ENCODE data around the gene LPAR1. TPM values are rescaled to one million over a fixed set of nuclear protein-coding genes. Genes with fewer than 3 reads are reported as not detected.
"Not testable (repeated sequence)": the region's sequence is repeated elsewhere in the genome, so short reads cannot be mapped to it uniquely, and the experiment has no call there.

LPAR1 gene
- total RNA-seq, 2 donors from 2014 or later, result 16.5 to 20.2 TPM

- H3K27ac ChIP-seq, result no peak overlapping the region
- no peaks in the 10 kb centered on the region for H3K36me3 ChIP-seq
- H3K9me3 ChIP-seq, result no peaks in the 10 kb centered on the region
- no peaks in the 10 kb centered on the region for H3K27me3 ChIP-seq
- H3K9ac ChIP-seq (ENCODE audit: low read depth in 2 of 2, low read length in 2 of 2), result no peak overlapping the region
- DNase-seq, result no peak
- H3K4me3 ChIP-seq, result no peak overlapping the region
- no peaks in the 10 kb centered on the region for H3K4me1 ChIP-seq
- TF ChIP-seq CTCF (IDR thresholded peaks at IDR 0.05), result no peak
- intact Hi-C loops (cut with DNase I), result no loop called here
These were observed 165.3 kb downstream of the LPAR1 start for GRCh38 chr9:110872920-110873319.

GRCh38 chr9:110871736-110872135 is 166.5 kb downstream of the LPAR1 start:
- Histone ChIP-seq H3K4me3 (no peak overlapping the region), H3K27me3 (no peaks in the 10 kb centered on the region), H3K27ac (no peak overlapping the region), H3K4me1 (no peaks in the 10 kb centered on the region), H3K36me3 (no peaks in the 10 kb centered on the region), H3K9me3 (no peaks in the 10 kb centered on the region), H3K9ac (ENCODE audit: low read depth in 2 of 2, low read length in 2 of 2) (no peak overlapping the region)
- no peak for TF ChIP-seq CTCF (IDR thresholded peaks at IDR 0.05)
- intact Hi-C loops (cut with DNase I), result no loop called here
- DNase-seq, result no peak

GRCh38 chr9:110869931-110870330 is 168.3 kb downstream of the LPAR1 start:
- no peak overlapping the region for H3K4me3 ChIP-seq
- DNase-seq, result no peak
- no peaks in the 10 kb centered on the region for H3K36me3 ChIP-seq
- H3K27me3 ChIP-seq, result no peaks in the 10 kb centered on the region
- no peak overlapping the region for H3K9ac ChIP-seq (ENCODE audit: low read depth in 2 of 2, low read length in 2 of 2)
- H3K9me3 ChIP-seq, result no peaks in the 10 kb centered on the region
- H3K4me1 ChIP-seq, result no peaks in the 10 kb centered on the region
- H3K27ac ChIP-seq, result no peak overlapping the region
- TF ChIP-seq CTCF (IDR thresholded peaks at IDR 0.05), result no peak
- intact Hi-C loops (cut with DNase I), result no loop called here

GRCh38 chr9:110864011-110864410 is 174.3 kb downstream of the LPAR1 start:
- DNase-seq, result no peak
- Histone ChIP-seq H3K9me3 (no peaks in the 10 kb centered on the region), H3K27ac (no peak overlapping the region), H3K9ac (ENCODE audit: low read depth in 2 of 2, low read length in 2 of 2) (no peak overlapping the region), H3K4me1 (no peaks in the 10 kb centered on the region), H3K4me3 (no peak overlapping the region), H3K27me3 (no peaks in the 10 kb centered on the region), H3K36me3 (no peaks in the 10 kb centered on the region)
- intact Hi-C loops (cut with DNase I), result no loop called here
- no peak for TF ChIP-seq CTCF (IDR thresholded peaks at IDR 0.05)

- DNase-seq; H3K27ac ChIP-seq; H3K27me3 ChIP-seq; intact Hi-C loops (cut with DNase I); H3K9me3 ChIP-seq; H3K9ac ChIP-seq (ENCODE audit: low read depth in 2 of 2, low read length in 2 of 2); H3K36me3 ChIP-seq; H3K4me1 ChIP-seq; H3K4me3 ChIP-seq: not testable (repeated sequence)
These were observed 176.7 kb downstream of the LPAR1 start for GRCh38 chr9:110861370-110862110.

GRCh38 chr9:110856772-110857171 is 181.5 kb downstream of the LPAR1 start:
- no peak for DNase-seq
- H3K4me3 ChIP-seq, result no peak overlapping the region
- no peaks in the 10 kb centered on the region for H3K36me3 ChIP-seq
- no peak overlapping the region for H3K9ac ChIP-seq (ENCODE audit: low read depth in 2 of 2, low read length in 2 of 2)
- H3K27me3 ChIP-seq, result no peaks in the 10 kb centered on the region
- no peaks in the 10 kb centered on the region for H3K4me1 ChIP-seq
- no peak for TF ChIP-seq CTCF (IDR thresholded peaks at IDR 0.05)
- intact Hi-C loops (cut with DNase I), result no loop called here
- no peaks in the 10 kb centered on the region for H3K9me3 ChIP-seq
- no peak overlapping the region for H3K27ac ChIP-seq

Measured in colonic mucosa (tissue), 4 donors.